Measurements from ENCODE around the gene OBSCN. TPM values are rescaled to one million over a fixed set of nuclear protein-coding genes. Genes with fewer than 3 reads are reported as not detected.

Gene OBSCN
- total RNA-seq, 1 donor from 2014 or later = 16.9 TPM

DNA sequence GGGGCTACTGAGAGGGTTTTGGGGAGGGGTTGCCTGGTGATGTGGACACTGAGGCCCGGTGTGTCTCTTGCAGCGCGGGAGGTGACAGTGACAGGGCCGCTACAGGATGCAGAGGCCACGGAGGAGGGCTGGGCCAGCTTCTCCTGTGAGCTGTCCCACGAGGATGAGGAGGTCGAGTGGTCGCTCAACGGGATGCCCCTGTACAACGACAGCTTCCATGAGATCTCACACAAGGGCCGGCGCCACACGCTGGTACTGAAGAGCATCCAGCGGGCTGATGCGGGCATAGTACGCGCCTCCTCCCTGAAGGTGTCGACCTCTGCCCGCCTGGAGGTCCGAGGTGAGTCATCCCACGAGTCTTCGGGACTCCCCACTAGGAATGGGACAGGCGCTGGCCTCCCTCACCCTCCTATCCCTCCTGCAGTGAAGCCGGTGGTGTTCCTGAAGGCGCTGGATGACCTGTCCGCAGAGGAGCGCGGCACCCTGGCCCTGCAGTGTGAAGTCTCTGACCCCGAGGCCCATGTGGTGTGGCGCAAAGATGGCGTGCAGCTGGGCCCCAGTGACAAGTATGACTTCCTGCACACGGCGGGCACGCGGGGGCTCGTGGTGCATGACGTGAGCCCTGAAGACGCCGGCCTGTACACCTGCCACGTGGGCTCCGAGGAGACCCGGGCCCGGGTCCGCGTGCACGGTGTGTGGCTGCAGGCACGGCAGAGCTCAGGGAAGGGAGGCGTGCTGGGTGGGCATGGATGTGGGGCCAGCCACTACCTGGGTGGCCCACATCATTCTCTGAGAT, 72.5 kb downstream of the OBSCN start:
- DNase-seq (ENCODE audit: low spot score) = no peak
- Mint-ChIP-seq H3K4me3 (ENCODE audit: unreplicated experiment) (no peak overlapping the region), H3K4me1 (ENCODE audit: unreplicated experiment) (no peaks in the 10 kb centered on the region), H3K27ac (ENCODE audit: unreplicated experiment) (no peak overlapping the region), H3K36me3 (ENCODE audit: low read depth, unreplicated experiment) (peaks cover 6% of the 10 kb centered on the region), H3K27me3 (ENCODE audit: unreplicated experiment) (peaks cover 6% of the 10 kb centered on the region), H3K9me3 (ENCODE audit: unreplicated experiment) (no peaks in the 10 kb centered on the region)
- TF ChIP-seq, protein P1, sequence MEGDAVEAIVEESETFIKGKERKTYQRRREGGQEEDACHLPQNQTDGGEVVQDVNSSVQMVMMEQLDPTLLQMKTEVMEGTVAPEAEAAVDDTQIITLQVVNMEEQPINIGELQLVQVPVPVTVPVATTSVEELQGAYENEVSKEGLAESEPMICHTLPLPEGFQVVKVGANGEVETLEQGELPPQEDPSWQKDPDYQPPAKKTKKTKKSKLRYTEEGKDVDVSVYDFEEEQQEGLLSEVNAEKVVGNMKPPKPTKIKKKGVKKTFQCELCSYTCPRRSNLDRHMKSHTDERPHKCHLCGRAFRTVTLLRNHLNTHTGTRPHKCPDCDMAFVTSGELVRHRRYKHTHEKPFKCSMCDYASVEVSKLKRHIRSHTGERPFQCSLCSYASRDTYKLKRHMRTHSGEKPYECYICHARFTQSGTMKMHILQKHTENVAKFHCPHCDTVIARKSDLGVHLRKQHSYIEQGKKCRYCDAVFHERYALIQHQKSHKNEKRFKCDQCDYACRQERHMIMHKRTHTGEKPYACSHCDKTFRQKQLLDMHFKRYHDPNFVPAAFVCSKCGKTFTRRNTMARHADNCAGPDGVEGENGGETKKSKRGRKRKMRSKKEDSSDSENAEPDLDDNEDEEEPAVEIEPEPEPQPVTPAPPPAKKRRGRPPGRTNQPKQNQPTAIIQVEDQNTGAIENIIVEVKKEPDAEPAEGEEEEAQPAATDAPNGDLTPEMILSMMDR (IDR thresholded peaks at IDR 0.05; ENCODE audit: unreplicated experiment) = no peak

DNA sequence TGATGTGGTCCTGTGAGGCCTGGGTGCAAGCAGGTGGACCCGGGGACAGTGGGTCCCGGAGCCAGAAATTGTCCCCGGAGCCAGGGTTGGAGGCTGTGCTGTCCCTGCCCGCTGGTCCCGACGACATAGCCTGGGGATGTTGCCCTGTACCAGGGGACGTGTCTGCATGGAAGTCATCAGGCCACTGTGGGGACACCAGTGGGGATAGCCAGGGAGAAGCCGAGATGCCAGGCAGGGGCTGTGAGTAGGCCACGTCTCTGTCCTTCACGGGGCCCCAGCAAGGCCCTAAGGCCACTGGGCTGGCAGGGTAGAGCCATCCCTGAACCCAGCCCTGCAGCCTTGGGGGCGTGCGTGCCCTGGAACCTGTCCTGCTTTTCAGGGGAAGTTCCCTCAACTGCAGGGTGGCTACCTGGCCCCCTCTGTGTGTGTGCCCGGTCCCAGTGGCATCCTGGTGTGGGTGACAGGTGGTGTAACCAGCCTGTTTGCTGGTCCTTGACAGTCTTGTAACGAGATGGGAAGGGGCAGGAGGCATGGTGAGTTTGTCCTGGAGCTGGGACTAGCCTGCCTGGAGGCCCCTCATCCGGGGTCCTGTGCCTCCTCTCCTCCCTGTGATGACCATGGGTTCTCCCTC, 73.2 kb downstream of the OBSCN start:
- Mint-ChIP-seq H3K4me3 (ENCODE audit: unreplicated experiment) (no peak overlapping the region), H3K4me1 (ENCODE audit: unreplicated experiment) (no peaks in the 10 kb centered on the region), H3K27ac (ENCODE audit: unreplicated experiment) (no peak overlapping the region), H3K36me3 (ENCODE audit: low read depth, unreplicated experiment) (peaks cover 9% of the 10 kb centered on the region), H3K9me3 (ENCODE audit: unreplicated experiment) (no peaks in the 10 kb centered on the region), H3K27me3 (ENCODE audit: unreplicated experiment) (peaks cover 8% of the 10 kb centered on the region)
- no peak for DNase-seq (ENCODE audit: low spot score)
- TF ChIP-seq, protein P1 (IDR thresholded peaks at IDR 0.05; ENCODE audit: unreplicated experiment) = no peak

DNA sequence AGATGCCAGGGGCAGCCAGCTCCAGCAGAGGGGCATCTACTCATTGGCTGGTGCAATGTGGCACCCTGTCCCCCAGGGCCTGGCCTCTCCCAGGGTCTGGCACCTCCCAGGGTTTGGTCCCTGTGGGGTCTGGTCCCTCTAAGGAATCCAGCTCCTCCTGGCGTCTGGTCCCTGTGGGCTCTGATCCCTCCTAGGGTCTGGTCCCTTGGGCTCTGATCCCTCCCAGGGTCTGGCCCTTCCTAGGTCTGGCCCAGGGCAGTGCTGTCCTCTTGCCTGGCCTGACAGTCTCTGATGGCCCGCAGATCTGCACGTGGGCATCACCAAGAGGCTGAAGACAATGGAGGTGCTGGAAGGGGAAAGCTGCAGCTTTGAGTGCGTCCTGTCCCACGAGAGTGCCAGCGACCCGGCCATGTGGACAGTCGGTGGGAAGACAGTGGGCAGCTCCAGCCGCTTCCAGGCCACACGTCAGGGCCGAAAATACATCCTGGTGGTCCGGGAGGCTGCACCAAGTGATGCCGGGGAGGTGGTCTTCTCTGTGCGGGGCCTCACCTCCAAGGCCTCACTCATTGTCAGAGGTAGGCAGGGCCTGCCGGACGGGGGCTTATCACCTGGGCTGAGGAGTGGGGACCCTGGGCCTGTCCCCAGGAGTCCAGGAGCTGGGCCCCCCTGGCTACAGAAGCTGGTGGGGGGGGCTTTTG, 73.9 kb downstream of the OBSCN start:
- no peak for DNase-seq (ENCODE audit: low spot score)
- H3K36me3 Mint-ChIP-seq (ENCODE audit: low read depth, unreplicated experiment) = peaks cover 9% of the 10 kb centered on the region
- H3K4me3 Mint-ChIP-seq (ENCODE audit: unreplicated experiment) = no peak overlapping the region
- no peaks in the 10 kb centered on the region for H3K4me1 Mint-ChIP-seq (ENCODE audit: unreplicated experiment)
- no peaks in the 10 kb centered on the region for H3K9me3 Mint-ChIP-seq (ENCODE audit: unreplicated experiment)
- TF ChIP-seq, protein P1 (IDR thresholded peaks at IDR 0.05; ENCODE audit: unreplicated experiment) = no peak
- H3K27me3 Mint-ChIP-seq (ENCODE audit: unreplicated experiment) = peaks cover 9% of the 10 kb centered on the region
- no peak overlapping the region for H3K27ac Mint-ChIP-seq (ENCODE audit: unreplicated experiment)

DNA sequence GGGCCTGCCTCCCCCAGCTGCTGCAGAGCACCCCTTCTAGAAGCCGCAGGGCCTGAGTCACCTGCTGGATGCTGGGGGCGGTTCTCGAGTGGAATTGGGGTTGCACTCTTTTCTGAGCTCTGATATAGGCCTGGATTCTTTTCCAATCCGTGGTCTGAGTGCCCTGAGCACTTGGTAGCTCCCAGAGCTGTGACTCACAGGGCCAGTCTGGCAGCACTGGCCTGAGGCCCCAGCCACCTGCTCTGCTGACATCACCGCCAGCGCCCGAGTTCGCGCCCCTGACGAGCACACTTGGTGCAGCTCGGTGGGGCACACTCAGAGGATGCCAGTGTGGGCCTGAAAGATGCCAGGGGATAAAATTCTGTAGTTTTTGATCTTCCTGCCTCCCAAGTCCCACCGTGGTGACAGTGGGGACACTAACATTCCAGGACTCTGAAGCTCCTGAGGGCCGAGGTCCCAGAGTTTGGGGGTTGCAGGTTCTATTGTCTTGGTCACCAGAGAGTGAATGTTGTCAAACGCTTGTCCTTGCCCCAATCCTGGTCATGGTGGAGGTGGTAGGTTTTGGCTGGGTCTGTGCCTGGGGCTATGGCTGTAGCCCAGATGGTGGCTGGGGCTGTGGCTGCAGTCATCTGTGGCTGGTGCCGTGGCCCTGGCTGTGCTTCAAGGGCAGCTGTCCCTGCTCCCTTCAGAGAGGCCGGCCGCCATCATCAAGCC, 74.6 kb downstream of the OBSCN start:
- H3K27me3 Mint-ChIP-seq (ENCODE audit: unreplicated experiment) = peaks cover 9% of the 10 kb centered on the region
- no peaks in the 10 kb centered on the region for H3K9me3 Mint-ChIP-seq (ENCODE audit: unreplicated experiment)
- TF ChIP-seq, protein P1 (IDR thresholded peaks at IDR 0.05; ENCODE audit: unreplicated experiment) = no peak
- H3K36me3 Mint-ChIP-seq (ENCODE audit: low read depth, unreplicated experiment) = peaks cover 9% of the 10 kb centered on the region
- H3K27ac Mint-ChIP-seq (ENCODE audit: unreplicated experiment) = no peak overlapping the region
- no peaks in the 10 kb centered on the region for H3K4me1 Mint-ChIP-seq (ENCODE audit: unreplicated experiment)
- no peak overlapping the region for H3K4me3 Mint-ChIP-seq (ENCODE audit: unreplicated experiment)
- DNase-seq (ENCODE audit: low spot score) = no peak
